Neuronal stem cell (in vitro differentiated cells): ENCODE data around the gene DNAH9.

Source experiments
- DNase-seq: peaks from one replicate; pipeline ENCODE4 v3.0.0-alpha.2; 2013; ENCODE audit warnings: low spot score
- H2AFZ ChIP-seq: one replicate; pipeline ENCODE4 v1.6.1; 2013; ENCODE audit warnings: mild to moderate bottlenecking, low read length, inconsistent platforms
- H2AK5ac ChIP-seq: 2 replicates; pipeline ENCODE4 v1.6.1; 2013; ENCODE audit warnings: low read depth, mild to moderate bottlenecking, inconsistent platforms, low read length, moderate library complexity, mixed read lengths
- H2BK120ac ChIP-seq: 2 replicates; pipeline ENCODE4 v1.6.1; 2013; ENCODE audit warnings: low read depth, mild to moderate bottlenecking, inconsistent platforms, low read length, moderate library complexity, mixed read lengths
- H2BK12ac ChIP-seq: one replicate; pipeline ENCODE4 v1.6.1; 2013; ENCODE audit warnings: low read length, inconsistent platforms
- H2BK15ac ChIP-seq: 2 replicates; pipeline ENCODE4 v1.6.1; 2013; ENCODE audit warnings: mild to moderate bottlenecking, low read length, inconsistent platforms, mixed read lengths
- H2BK5ac ChIP-seq: one replicate; pipeline ENCODE4 v1.6.1; 2013; ENCODE audit warnings: inconsistent platforms, mild to moderate bottlenecking, low read length, moderate library complexity
- H3K14ac ChIP-seq: one replicate; pipeline ENCODE4 v1.6.1; 2013; ENCODE audit warnings: low read length, inconsistent platforms
- H3K18ac ChIP-seq: 2 replicates; pipeline ENCODE4 v1.6.1; 2013; ENCODE audit warnings: low read length, inconsistent platforms
- H3K23ac ChIP-seq: 2 replicates; pipeline ENCODE4 v1.6.1; 2013; ENCODE audit warnings: low read depth, mild to moderate bottlenecking, mixed read lengths, low read length, inconsistent platforms; ENCODE audit not compliant: poor library complexity
- H3K27ac ChIP-seq: replicated peaks from 3 replicates; pipeline ENCODE4 v1.5.1; 2013; ENCODE audit warnings: low read length, inconsistent platforms
- H3K27me3 ChIP-seq, 3 experiments: 2 replicates each; pipeline ENCODE4 v1.6.1; 2013; ENCODE audit warnings: low read length in 3 of 3, mild to moderate bottlenecking in 2 of 3, inconsistent platforms in 1 of 3, low read depth in 1 of 3, mixed read lengths in 1 of 3, moderate library complexity in 1 of 3; ENCODE audit not compliant: control insufficient read depth in 3 of 3, insufficient read depth in 3 of 3
- H3K36me3 ChIP-seq, 2 donors: replicated peaks in 1 of 2; 2 replicates each; pipeline ENCODE4 v1.6.1; 2013; ENCODE audit warnings: low read length in 2 of 2; ENCODE audit not compliant: control insufficient read depth in 2 of 2, insufficient read depth in 2 of 2
- H3K4ac ChIP-seq: 2 replicates; pipeline ENCODE4 v1.6.1; 2013; ENCODE audit warnings: inconsistent platforms, mild to moderate bottlenecking, low read length, moderate library complexity
- H3K4me1 ChIP-seq, 2 donors: 1 replicate in 1 of 2; 2 replicates in 1 of 2; pipeline ENCODE4 v1.6.1; 2013; ENCODE audit warnings: low read length in 2 of 2, low read depth in 1 of 2; ENCODE audit not compliant: control insufficient read depth in 2 of 2, insufficient read depth in 1 of 2
- H3K4me2 ChIP-seq: one replicate; pipeline ENCODE4 v1.6.1; 2013; ENCODE audit warnings: mild to moderate bottlenecking, low read length, inconsistent platforms; ENCODE audit not compliant: insufficient read depth, poor library complexity, severe bottlenecking
- H3K4me3 ChIP-seq, 2 donors: 2 replicates each; pipeline ENCODE4 v1.5.1; 2013; ENCODE audit warnings: low read length in 2 of 2, mild to moderate bottlenecking in 2 of 2, inconsistent platforms in 1 of 2, moderate library complexity in 1 of 2
- H3K79me1 ChIP-seq: one replicate; pipeline ENCODE4 v1.6.1; 2013; ENCODE audit warnings: low read depth, mild to moderate bottlenecking, inconsistent platforms, low read length, moderate library complexity
- H3K9ac ChIP-seq: one replicate; pipeline ENCODE4 v1.6.1; 2013; ENCODE audit warnings: mild to moderate bottlenecking, low read depth, low read length, inconsistent platforms; ENCODE audit not compliant: poor library complexity
- H3K9me3 ChIP-seq, 2 donors: replicated peaks in 1 of 2; 2 replicates each; pipeline versions ENCODE3 to v1.6.1; 2013; ENCODE audit warnings: low read length in 2 of 2, mild to moderate bottlenecking in 2 of 2, inconsistent platforms in 1 of 2, low read depth in 1 of 2, mixed read lengths in 1 of 2, moderate library complexity in 1 of 2; ENCODE audit not compliant: control insufficient read depth in 2 of 2, insufficient read depth in 1 of 2
- H4K8ac ChIP-seq: one replicate; pipeline ENCODE4 v1.6.1; 2013; ENCODE audit warnings: low read depth, mild to moderate bottlenecking, inconsistent platforms, low read length, moderate library complexity
- H4K91ac ChIP-seq: one replicate; pipeline ENCODE4 v1.6.1; 2013; ENCODE audit warnings: low read length, low read depth, mild to moderate bottlenecking, inconsistent platforms; ENCODE audit not compliant: poor library complexity
- WGBS, 2 donors: extraction: QIAGEN DNeasy Blood & Tissue Kit; methylation state at CpG; one replicate each; pipeline ENCODE4 v1.1.7; 2013; ENCODE audit warnings: missing lambda C conversion rate in 2 of 2, mixed read lengths in 1 of 2; ENCODE audit not compliant: insufficient read length in 2 of 2, insufficient replicate concordance in 1 of 2; ENCODE audit errors: extremely low coverage in 2 of 2; 5-methylcytosine and 5-hydroxymethylcytosine counted together

The DNAH9 gene

DNA sequence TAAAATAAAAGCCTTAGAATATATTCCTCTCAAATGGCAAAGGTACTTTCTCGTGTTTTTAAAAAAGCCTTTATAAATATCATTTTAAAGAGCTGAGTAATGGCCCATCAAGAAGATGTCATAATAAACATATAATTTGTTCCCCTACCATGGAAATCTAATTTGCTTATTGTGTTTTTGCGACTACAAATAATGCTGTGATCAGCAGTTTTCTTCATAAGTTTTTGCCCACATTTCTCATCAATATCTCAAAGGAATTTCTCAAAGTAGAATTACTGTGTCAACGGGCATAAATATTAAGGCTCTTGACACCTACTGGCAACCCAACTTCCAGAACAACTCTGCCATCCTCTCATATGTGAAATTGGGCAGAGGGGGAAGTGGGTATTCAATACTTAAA lies 381.5 kb downstream of the DNAH9 start:
- H2AFZ ChIP-seq: no peak overlapping the region
- no peak overlapping the region for H2BK5ac ChIP-seq
- H2BK12ac ChIP-seq: no peak overlapping the region
- H3K27me3 ChIP-seq: no peaks in the 10 kb centered on the region
- H4K8ac ChIP-seq: no peak overlapping the region
- peaks cover 5 to 56% of the 10 kb centered on the region in 2 donors for H3K36me3 ChIP-seq
- H3K4me3 ChIP-seq: no peak overlapping the region
- no peak for DNase-seq
- no peak overlapping the region for H4K91ac ChIP-seq
- H3K79me1 ChIP-seq: no peaks in the 10 kb centered on the region
- H3K9me3 ChIP-seq: peaks cover 0 to 4% of the 10 kb centered on the region in 2 donors
- no peak overlapping the region for H2BK15ac ChIP-seq
- H3K4me2 ChIP-seq: no peak overlapping the region
- no peak overlapping the region for H2AK5ac ChIP-seq
- no peak overlapping the region for H2BK120ac ChIP-seq
- H3K23ac ChIP-seq: no peak overlapping the region
- no peak overlapping the region for H3K18ac ChIP-seq
- no peak overlapping the region for H3K4ac ChIP-seq
- H3K14ac ChIP-seq: no peak overlapping the region
- H3K27ac ChIP-seq: no peak overlapping the region
- H3K9ac ChIP-seq: no peak overlapping the region
- no CpG with 5 or more reads among the region's 3 CpGs for whole genome bisulfite sequencing, 2 donors
- H3K4me1 ChIP-seq: no peaks in the 10 kb centered on the region

GRCh38 chr17:11980813-11981212 lies 382.5 kb downstream of the DNAH9 start:
- Histone ChIP-seq H2BK5ac (no peak overlapping the region), H2BK15ac (no peak overlapping the region), H4K8ac (no peak overlapping the region), H4K91ac (no peak overlapping the region), H3K36me3 (peaks cover 5 to 56% of the 10 kb centered on the region in 2 donors), H3K79me1 (no peaks in the 10 kb centered on the region), H3K4me3 (no peak overlapping the region), H3K14ac (no peak overlapping the region), H2AFZ (no peak overlapping the region), H3K23ac (no peak overlapping the region), H3K27ac (no peak overlapping the region), H3K4me2 (no peak overlapping the region), H3K18ac (no peak overlapping the region), H3K4me1 (no peaks in the 10 kb centered on the region), H3K27me3 (no peaks in the 10 kb centered on the region), H2BK12ac (no peak overlapping the region), H3K9me3 (peaks cover 0 to 4% of the 10 kb centered on the region in 2 donors), H3K9ac (no peak overlapping the region), H2AK5ac (no peak overlapping the region), H3K4ac (no peak overlapping the region), H2BK120ac (no peak overlapping the region)
- no CpG with 5 or more reads among the region's 2 CpGs for WGBS, 2 donors
- no peak for DNase-seq

DNA sequence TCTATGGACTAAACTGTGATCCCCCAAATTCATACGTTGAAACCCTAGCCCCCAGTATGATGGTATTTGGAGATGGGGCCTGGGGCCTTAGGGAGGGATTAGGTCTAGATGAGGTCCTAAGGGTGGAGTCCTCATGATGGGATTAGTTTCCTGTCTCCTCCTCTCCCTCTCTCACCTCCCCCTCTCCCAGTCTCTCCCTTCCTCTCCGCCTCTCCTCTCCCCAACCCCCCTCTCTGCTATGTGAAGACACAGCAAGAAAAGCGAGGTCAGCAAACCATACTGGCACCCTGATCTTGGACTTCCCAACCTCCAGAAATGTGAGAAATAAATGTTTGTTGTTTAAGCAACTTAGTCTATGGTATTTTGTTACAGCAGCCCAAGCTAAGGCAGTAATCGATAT lies 383.6 kb downstream of the DNAH9 start:
- H3K9ac ChIP-seq: no peak overlapping the region
- no peak overlapping the region for H3K4me2 ChIP-seq
- no peak overlapping the region for H3K4me3 ChIP-seq
- no peaks in the 10 kb centered on the region for H3K4me1 ChIP-seq
- H2BK120ac ChIP-seq: no peak overlapping the region
- H2BK5ac ChIP-seq: no peak overlapping the region
- no peaks in the 10 kb centered on the region for H3K79me1 ChIP-seq
- peaks cover 0 to 4% of the 10 kb centered on the region in 2 donors for H3K9me3 ChIP-seq
- no peak for DNase-seq
- no peak overlapping the region for H4K8ac ChIP-seq
- H3K36me3 ChIP-seq: peaks cover 5 to 55% of the 10 kb centered on the region in 2 donors
- H3K23ac ChIP-seq: no peak overlapping the region
- no peak overlapping the region for H3K4ac ChIP-seq
- no peak overlapping the region for H2BK15ac ChIP-seq
- H2AK5ac ChIP-seq: no peak overlapping the region
- no peaks in the 10 kb centered on the region for H3K27me3 ChIP-seq
- H3K18ac ChIP-seq: no peak overlapping the region
- no peak overlapping the region for H3K14ac ChIP-seq
- WGBS, 2 donors: no CpG with 5 or more reads among the region's 4 CpGs
- no peak overlapping the region for H2AFZ ChIP-seq
- H2BK12ac ChIP-seq: no peak overlapping the region
- no peak overlapping the region for H3K27ac ChIP-seq
- H4K91ac ChIP-seq: no peak overlapping the region

GRCh38 chr17:11986179-11986941 lies 388.1 kb downstream of the DNAH9 start:
- Histone ChIP-seq H2AK5ac (no peak overlapping the region), H3K9me3 (peaks cover 0 to 3% of the 10 kb centered on the region in 2 donors), H2AFZ (peak overlapping the region; percentile 8), H3K79me1 (no peaks in the 10 kb centered on the region), H2BK120ac (no peak overlapping the region), H3K27ac (no peak overlapping the region), H3K27me3 (no peaks in the 10 kb centered on the region), H3K4me1 (no peaks in the 10 kb centered on the region), H3K14ac (no peak overlapping the region), H2BK12ac (no peak overlapping the region), H2BK15ac (no peak overlapping the region), H3K4me3 (no peak overlapping the region), H3K23ac (no peak overlapping the region), H2BK5ac (no peak overlapping the region), H3K36me3 (peaks cover 2 to 54% of the 10 kb centered on the region in 2 donors), H4K8ac (no peak overlapping the region), H3K9ac (no peak overlapping the region), H3K18ac (no peak overlapping the region), H4K91ac (no peak overlapping the region), H3K4me2 (no peak overlapping the region), H3K4ac (no peak overlapping the region)
- DNase-seq: no peak
- no CpG with 5 or more reads among the region's 4 CpGs for WGBS, 2 donors
